ENCODE results near the gene ADGRG6. TPM values are rescaled to one million over a fixed set of nuclear protein-coding genes. Genes with fewer than 3 reads are reported as not detected.

ADGRG6 gene
- total RNA-seq, 1 donor from 2014 or later = 7.7 TPM

- no peaks in the 10 kb centered on the region for H3K9me3 ChIP-seq
- H3K4me3 ChIP-seq = no peak overlapping the region
- no peaks in the 10 kb centered on the region for H3K27me3 ChIP-seq
- no peak overlapping the region for H3K27ac ChIP-seq
- no peak for DNase-seq (ENCODE audit: low spot score in 2 of 2)
- no peak for TF ChIP-seq CTCF (IDR thresholded peaks at IDR 0.05)
- intact Hi-C loops (cut with DNase I) = no loop called here
- no peaks in the 10 kb centered on the region for H3K4me1 ChIP-seq
- H3K36me3 ChIP-seq = no peaks in the 10 kb centered on the region
Measured at GRCh38 chr6:142284419-142284818, 17.4 kb upstream of the ADGRG6 start.

- no peak for DNase-seq (ENCODE audit: low spot score in 2 of 2)
- H3K9me3 ChIP-seq = no peaks in the 10 kb centered on the region
- intact Hi-C loops (cut with DNase I) = no loop called here
- no peak for TF ChIP-seq CTCF (IDR thresholded peaks at IDR 0.05)
- no peaks in the 10 kb centered on the region for H3K36me3 ChIP-seq
- no peaks in the 10 kb centered on the region for H3K4me1 ChIP-seq
- no peaks in the 10 kb centered on the region for H3K27me3 ChIP-seq
- H3K4me3 ChIP-seq = no peak overlapping the region
- H3K27ac ChIP-seq = no peak overlapping the region
Measured at GRCh38 chr6:142285235-142286087, 16.3 kb upstream of the ADGRG6 start.

GRCh38 chr6:142286088-142286409 lies 15.8 kb upstream of the ADGRG6 start:
- no peaks in the 10 kb centered on the region for H3K9me3 ChIP-seq
- no peaks in the 10 kb centered on the region for H3K4me1 ChIP-seq
- no peak for DNase-seq (ENCODE audit: low spot score in 2 of 2)
- H3K27me3 ChIP-seq = no peaks in the 10 kb centered on the region
- H3K27ac ChIP-seq = no peak overlapping the region
- TF ChIP-seq CTCF (IDR thresholded peaks at IDR 0.05) = no peak
- no peaks in the 10 kb centered on the region for H3K36me3 ChIP-seq
- intact Hi-C loops (cut with DNase I) = no loop called here
- no peak overlapping the region for H3K4me3 ChIP-seq

- intact Hi-C loops (cut with DNase I) = no loop called here
- H3K27ac ChIP-seq = no peak overlapping the region
Measured at GRCh38 chr6:142289687-142290086, 12.1 kb upstream of the ADGRG6 start.

GRCh38 chr6:142290851-142291250 lies 11.0 kb upstream of the ADGRG6 start:
- no peak for DNase-seq (ENCODE audit: low spot score in 2 of 2)
- TF ChIP-seq CTCF (IDR thresholded peaks at IDR 0.05) = no peak
- Histone ChIP-seq H3K9me3 (no peaks in the 10 kb centered on the region), H3K36me3 (no peaks in the 10 kb centered on the region), H3K4me3 (no peak overlapping the region), H3K27me3 (no peaks in the 10 kb centered on the region), H3K27ac (no peak overlapping the region), H3K4me1 (no peaks in the 10 kb centered on the region)
- intact Hi-C loops (cut with DNase I) = no loop called here

More at GRCh38 chr6:142289687-142290086, 12.1 kb upstream of the ADGRG6 start:
- TF ChIP-seq CTCF (IDR thresholded peaks at IDR 0.05) = no peak
- Histone ChIP-seq H3K4me1 (no peaks in the 10 kb centered on the region), H3K4me3 (no peak overlapping the region), H3K9me3 (no peaks in the 10 kb centered on the region), H3K36me3 (no peaks in the 10 kb centered on the region), H3K27me3 (no peaks in the 10 kb centered on the region)
- no peak for DNase-seq (ENCODE audit: low spot score in 2 of 2)

All from ascending aorta (tissue), 2 donors.